ENCODE measurements around the gene KBTBD7. TPM values are rescaled to one million over a fixed set of nuclear protein-coding genes. Genes with fewer than 3 reads are reported as not detected.

Gene KBTBD7
- total and polyA plus RNA-seq, 12 donors: 1.6 to 7.6 (median 5.3) TPM

DNA sequence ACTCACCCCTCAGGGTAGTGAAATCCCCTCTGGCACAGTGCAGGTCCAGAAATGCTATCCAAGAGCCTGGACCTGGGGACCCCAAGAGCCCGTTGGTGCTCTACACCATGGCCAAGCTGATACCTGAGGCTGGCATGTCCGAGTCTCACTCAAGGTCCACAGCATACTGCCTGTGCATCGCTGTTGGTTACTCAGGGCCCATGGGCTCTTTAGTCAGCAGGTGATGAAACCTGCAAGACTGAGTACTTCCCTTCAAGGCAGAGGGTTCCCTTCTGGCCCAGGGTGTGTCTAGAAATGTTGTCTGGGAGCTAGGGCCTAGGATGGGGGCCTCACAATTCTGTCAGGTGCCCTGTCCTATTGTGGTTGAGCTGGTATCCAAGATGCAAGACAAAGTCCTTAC is 19.6 kb upstream of the KBTBD7 start:
- no peak for DNase-seq
- Histone ChIP-seq H3K27ac (no peak overlapping the region), H3K4me3 (no peak overlapping the region), H3K36me3 (peaks cover 0 to 9% (median 0%) of the 10 kb centered on the region in 9 donors), H3K27me3 (no peaks in the 10 kb centered on the region), H3K9me3 (peaks cover 0 to 30% (median 6%) of the 10 kb centered on the region in 11 donors), H3K4me1 (no peaks in the 10 kb centered on the region)
- TF ChIP-seq, protein P1, sequence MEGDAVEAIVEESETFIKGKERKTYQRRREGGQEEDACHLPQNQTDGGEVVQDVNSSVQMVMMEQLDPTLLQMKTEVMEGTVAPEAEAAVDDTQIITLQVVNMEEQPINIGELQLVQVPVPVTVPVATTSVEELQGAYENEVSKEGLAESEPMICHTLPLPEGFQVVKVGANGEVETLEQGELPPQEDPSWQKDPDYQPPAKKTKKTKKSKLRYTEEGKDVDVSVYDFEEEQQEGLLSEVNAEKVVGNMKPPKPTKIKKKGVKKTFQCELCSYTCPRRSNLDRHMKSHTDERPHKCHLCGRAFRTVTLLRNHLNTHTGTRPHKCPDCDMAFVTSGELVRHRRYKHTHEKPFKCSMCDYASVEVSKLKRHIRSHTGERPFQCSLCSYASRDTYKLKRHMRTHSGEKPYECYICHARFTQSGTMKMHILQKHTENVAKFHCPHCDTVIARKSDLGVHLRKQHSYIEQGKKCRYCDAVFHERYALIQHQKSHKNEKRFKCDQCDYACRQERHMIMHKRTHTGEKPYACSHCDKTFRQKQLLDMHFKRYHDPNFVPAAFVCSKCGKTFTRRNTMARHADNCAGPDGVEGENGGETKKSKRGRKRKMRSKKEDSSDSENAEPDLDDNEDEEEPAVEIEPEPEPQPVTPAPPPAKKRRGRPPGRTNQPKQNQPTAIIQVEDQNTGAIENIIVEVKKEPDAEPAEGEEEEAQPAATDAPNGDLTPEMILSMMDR (IDR thresholded peaks at IDR 0.05): no peak
- intact Hi-C loops (cut with DNase I): no loop called here
- no peak for ATAC-seq
- 65 to 95% methylated on average over 3 of the region's 3 CpGs for WGBS, 2 donors

DNA sequence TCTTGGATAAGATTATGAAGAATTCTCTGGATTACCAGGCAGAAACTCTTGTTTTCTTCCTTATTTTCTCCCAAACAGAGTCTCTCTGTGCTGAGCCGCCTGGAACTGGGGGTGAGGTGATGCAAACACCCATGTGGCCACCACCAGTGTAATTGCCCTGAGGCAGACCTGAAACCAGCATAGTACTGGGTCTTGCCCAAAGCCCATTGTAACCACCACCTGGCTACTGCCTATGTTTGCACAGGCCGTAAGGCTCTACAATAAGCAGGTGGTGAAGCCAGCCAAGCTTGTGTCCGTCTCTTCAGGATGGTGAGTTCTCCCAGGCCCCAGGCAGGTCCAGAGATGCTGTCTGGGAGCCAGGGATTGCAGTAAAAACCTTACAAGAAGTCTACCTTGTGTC is 18.9 kb upstream of the KBTBD7 start:
- H3K36me3 ChIP-seq: peaks cover 0 to 9% (median 0%) of the 10 kb centered on the region in 9 donors
- DNase-seq (no peak), ATAC-seq (no peak)
- no peak overlapping the region for H3K27ac ChIP-seq
- no peak overlapping the region for H3K4me3 ChIP-seq
- TF ChIP-seq, protein P1 (IDR thresholded peaks at IDR 0.05): no peak
- H3K4me1 ChIP-seq: no peaks in the 10 kb centered on the region
- intact Hi-C loops (cut with DNase I): no loop called here
- peaks cover 0 to 36% (median 6%) of the 10 kb centered on the region in 11 donors for H3K9me3 ChIP-seq
- no peaks in the 10 kb centered on the region for H3K27me3 ChIP-seq
- 95 to 96% methylated on average over 3 of the region's 3 CpGs for WGBS, 2 donors

DNA sequence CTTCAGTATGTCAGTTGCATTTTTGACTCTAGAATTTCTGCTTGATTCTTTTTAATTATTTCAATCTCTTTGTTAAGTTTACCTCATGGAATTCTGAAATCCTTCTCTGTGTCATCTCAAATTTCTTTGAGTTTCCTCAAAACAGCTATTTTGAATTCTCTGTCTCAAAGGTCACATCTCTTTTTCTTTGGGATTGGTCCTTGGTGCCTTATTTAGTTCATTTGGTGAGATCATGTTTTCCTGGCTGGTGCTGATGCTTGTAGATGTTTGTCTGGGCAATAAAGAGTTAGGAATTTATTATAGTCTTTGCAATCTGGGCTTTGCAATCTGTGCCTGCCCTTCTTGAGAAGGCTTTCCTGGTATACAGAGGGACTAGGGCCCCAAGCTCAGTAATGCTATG is 18.5 kb upstream of the KBTBD7 start:
- TF ChIP-seq, protein P1 (IDR thresholded peaks at IDR 0.05): no peak
- Histone ChIP-seq H3K36me3 (peaks cover 0 to 9% (median 0%) of the 10 kb centered on the region in 9 donors), H3K27ac (no peak overlapping the region), H3K4me3 (no peak overlapping the region), H3K4me1 (no peaks in the 10 kb centered on the region), H3K9me3 (peaks cover 0 to 40% (median 6%) of the 10 kb centered on the region in 11 donors), H3K27me3 (no peaks in the 10 kb centered on the region)
- ATAC-seq (no peak), DNase-seq (no peak)
- intact Hi-C loops (cut with DNase I): no loop called here

DNA sequence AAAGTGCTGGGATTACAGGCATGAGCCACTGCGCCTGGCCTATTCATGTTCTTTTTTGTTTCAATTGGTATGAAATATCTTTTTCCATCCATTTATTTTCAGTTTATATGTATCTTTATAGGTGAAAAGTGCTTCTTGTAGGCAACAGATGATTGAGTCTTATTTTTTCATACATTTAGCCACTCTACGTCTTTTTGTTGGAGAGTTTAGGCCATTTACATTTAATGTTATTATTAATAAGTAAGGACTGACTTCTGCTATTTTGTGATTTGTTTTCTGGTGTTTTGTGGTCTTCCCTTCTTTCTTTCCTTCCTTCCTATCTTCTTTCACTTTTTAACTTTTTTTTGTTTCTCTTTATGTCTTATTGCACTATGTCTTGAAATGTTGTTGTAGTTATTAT is 16.7 kb upstream of the KBTBD7 start:
- H3K4me3 ChIP-seq: no peak overlapping the region
- H3K27me3 ChIP-seq: no peaks in the 10 kb centered on the region
- intact Hi-C loops (cut with DNase I): no loop called here
- TF ChIP-seq, protein P1 (IDR thresholded peaks at IDR 0.05): no peak
- peaks cover 0 to under 1% (median 0%) of the 10 kb centered on the region in 9 donors for H3K36me3 ChIP-seq
- DNase-seq (no peak), ATAC-seq (no peak)
- H3K27ac ChIP-seq: no peak overlapping the region
- WGBS, 2 donors: 97 to 98% methylated on average over 2 of the region's 2 CpGs
- no peaks in the 10 kb centered on the region for H3K4me1 ChIP-seq
- H3K9me3 ChIP-seq: peaks cover 0 to 46% (median 6%) of the 10 kb centered on the region in 11 donors
